SH-SY5Y (cell line): ENCODE data around the gene PLA2G4E.

ENCODE experiments used
- GATA2 ChIP-seq: IDR thresholded peaks from 2 replicates; pipeline ENCODE4 v1.6.1; 2011; ENCODE audit warnings: mild to moderate bottlenecking, low read depth, low read length
- GATA3 ChIP-seq: IDR thresholded peaks from 2 replicates; pipeline ENCODE4 v1.6.1; 2011; ENCODE audit warnings: low read depth, mild to moderate bottlenecking, low read length, moderate library complexity

DNA sequence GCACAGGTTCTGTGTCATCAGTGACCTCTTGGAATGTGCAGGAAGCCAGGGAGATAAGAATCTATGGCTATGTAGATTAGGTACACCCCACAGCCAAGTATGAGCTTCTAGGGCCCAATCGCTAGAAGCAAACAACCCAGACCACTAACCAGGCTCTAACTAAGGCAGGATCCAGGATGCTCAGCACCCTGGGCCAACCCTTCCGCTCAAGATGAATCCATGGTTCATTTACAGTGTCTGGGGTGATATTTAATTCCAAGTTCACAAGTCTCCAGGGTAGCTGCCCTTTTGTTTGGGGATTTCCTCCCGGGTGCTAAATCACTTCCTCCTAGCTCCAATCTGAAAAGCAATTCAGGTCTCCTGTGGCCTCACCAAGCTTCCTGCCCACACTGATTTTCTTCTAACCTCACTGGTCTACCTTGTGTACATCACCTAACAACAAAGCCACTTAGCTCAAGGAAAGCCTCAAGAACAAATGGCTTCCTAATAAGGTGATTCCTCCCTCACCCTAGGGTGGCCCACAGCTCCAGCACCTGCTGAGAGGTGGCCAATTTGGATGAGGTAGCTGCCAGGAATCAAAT lies 50.9 kb downstream of the PLA2G4E start:
- TF ChIP-seq GATA2 (no peak), GATA3 (no peak)
